SU-DHL-6 (cell line): ENCODE results near the gene GAPVD1.
"Not testable (repeated sequence)": the region's sequence is repeated elsewhere in the genome, so short reads cannot be mapped to it uniquely, and the experiment has no call there.

Experiments
- CTCF ChIP-seq: fragments of 200-600 bp; sonication (generic); IDR thresholded peaks from one replicate; pipeline ENCODE4 v1.5.1; 2017; ENCODE audit warnings: antibody characterized with exemption, mild to moderate bottlenecking, low read length, moderate library complexity; ENCODE audit not compliant: insufficient read depth, poor library complexity, severe bottlenecking
- EZH2phosphoT487 ChIP-seq: fragments of 200-600 bp; sonication (generic), shearing (Covaris generic); conservative IDR thresholded peaks from 2 replicates; pipeline ENCODE4 v1.6.1; 2018; ENCODE audit warnings: mild to moderate bottlenecking, antibody characterized with exemption, low read length, moderate library complexity, mixed read lengths

GRCh38 chr9:125316359-125316758 lies 54.7 kb downstream of the GAPVD1 start:
- TF ChIP-seq CTCF, EZH2phosphoT487: not testable (repeated sequence)
